Liver (tissue), 9 donors: ENCODE data around the gene GTPBP1. TPM values are rescaled to one million over a fixed set of nuclear protein-coding genes. Genes with fewer than 3 reads are reported as not detected.

ENCODE experiments used
- DNase-seq: peaks from one replicate; pipeline ENCODE4 v3.0.0-alpha.2; 2017; ENCODE audit warnings: low spot score
- H3K27ac ChIP-seq, 2 donors: one replicate each; pipeline ENCODE4 v1.7.0; 2013; ENCODE audit warnings: inconsistent platforms in 2 of 2, low read length in 2 of 2, control low read depth in 1 of 2, low read depth in 1 of 2, mild to moderate bottlenecking in 1 of 2
- H3K27me3 ChIP-seq, 4 donors: one replicate each; pipeline versions ENCODE4 v1.6.1 to v1.7.0; 2013; ENCODE audit warnings: low read length in 3 of 4, inconsistent platforms in 1 of 4, mild to moderate bottlenecking in 1 of 4, moderate library complexity in 1 of 4; ENCODE audit not compliant: control insufficient read depth in 4 of 4, insufficient read depth in 4 of 4
- H3K36me3 ChIP-seq, 4 donors: one replicate each; pipeline versions ENCODE4 v1.6.1 to v1.7.0; 2013; ENCODE audit warnings: low read length in 3 of 4, mild to moderate bottlenecking in 3 of 4, low read depth in 1 of 4, moderate library complexity in 1 of 4; ENCODE audit not compliant: control insufficient read depth in 4 of 4, insufficient read depth in 3 of 4
- H3K4me1 ChIP-seq, 4 donors: one replicate each; pipeline versions ENCODE4 v1.6.1 to v1.7.0; 2013; ENCODE audit warnings: low read length in 3 of 4, mild to moderate bottlenecking in 3 of 4, moderate library complexity in 1 of 4; ENCODE audit not compliant: control insufficient read depth in 4 of 4, insufficient read depth in 4 of 4
- H3K4me3 ChIP-seq, 3 donors: one replicate each; pipeline versions ENCODE4 v1.6.1 to v1.7.0; 2013; ENCODE audit warnings: low read length in 3 of 3, control low read depth in 1 of 3, low read depth in 1 of 3, mild to moderate bottlenecking in 1 of 3
- H3K9ac ChIP-seq, 2 donors: one replicate each; pipeline ENCODE4 v1.7.0; 2013; ENCODE audit warnings: low read length in 2 of 2, mild to moderate bottlenecking in 2 of 2, moderate library complexity in 2 of 2, control low read depth in 1 of 2, low read depth in 1 of 2
- H3K9me3 ChIP-seq, 4 donors: one replicate each; pipeline versions ENCODE4 v1.6.1 to v1.7.0; 2013; ENCODE audit warnings: low read length in 3 of 4; ENCODE audit not compliant: control insufficient read depth in 4 of 4
- ATF3 ChIP-seq: IDR thresholded peaks from 2 replicates; pipeline ENCODE4 v1.6.1; 2016; ENCODE audit warnings: antibody characterized with exemption
- CTCF ChIP-seq: fragments of 150-350 bp; IDR thresholded peaks from 2 replicates; pipeline ENCODE4 v1.5.1; 2017; ENCODE audit warnings: improper control_type of control experiment, low read depth, low read length; ENCODE audit not compliant: missing input control
- EGR1 ChIP-seq, 2 donors: IDR thresholded peaks; 2 replicates each; pipeline ENCODE4 v1.6.1; 2016 to 2018; ENCODE audit warnings: antibody characterized with exemption in 2 of 2, low read depth in 2 of 2
- FOXA1 ChIP-seq: IDR thresholded peaks from 2 replicates; pipeline ENCODE4 v1.6.1; 2016; ENCODE audit warnings: antibody characterized with exemption
- GABPA ChIP-seq, 2 donors: IDR thresholded peaks in 1 of 2; conservative IDR thresholded peaks in 1 of 2; 2 replicates each; pipeline ENCODE4 v1.6.1; 2016; ENCODE audit warnings: antibody characterized with exemption in 2 of 2, mild to moderate bottlenecking in 1 of 2, moderate library complexity in 1 of 2
- HNF4A ChIP-seq, 2 donors: conservative IDR thresholded peaks; 2 replicates each; pipeline ENCODE4 v1.6.1; 2016; ENCODE audit warnings: antibody characterized with exemption in 2 of 2, mild to moderate bottlenecking in 2 of 2
- HNF4G ChIP-seq: IDR thresholded peaks from 2 replicates; pipeline ENCODE4 v1.6.1; 2016; ENCODE audit warnings: antibody characterized with exemption
- JUND ChIP-seq, 2 donors: IDR thresholded peaks; 2 replicates each; pipeline ENCODE4 v1.6.1; 2016; ENCODE audit warnings: antibody characterized with exemption in 2 of 2
- MAX ChIP-seq: IDR thresholded peaks from 2 replicates; pipeline ENCODE4 v1.6.1; 2016; ENCODE audit warnings: antibody characterized with exemption
- RAD21 ChIP-seq, 2 donors: IDR thresholded peaks; 2 replicates each; pipeline ENCODE4 v1.6.1; 2016; ENCODE audit warnings: antibody characterized with exemption in 2 of 2, mild to moderate bottlenecking in 2 of 2
- REST ChIP-seq: IDR thresholded peaks from 2 replicates; pipeline ENCODE4 v1.6.1; 2016; ENCODE audit warnings: antibody characterized with exemption, mild to moderate bottlenecking
- RXRA ChIP-seq, 2 donors: IDR thresholded peaks; 2 replicates each; pipeline ENCODE4 v1.6.1; 2017 to 2018; ENCODE audit warnings: antibody characterized with exemption in 2 of 2, mild to moderate bottlenecking in 1 of 2
- SP1 ChIP-seq: IDR thresholded peaks from 2 replicates; pipeline ENCODE4 v1.6.1; 2018; ENCODE audit warnings: antibody characterized with exemption, mild to moderate bottlenecking
- TAF1 ChIP-seq: conservative IDR thresholded peaks from 2 replicates; pipeline ENCODE4 v1.6.1; 2016; ENCODE audit warnings: antibody characterized with exemption, mild to moderate bottlenecking
- YY1 ChIP-seq: IDR thresholded peaks from 2 replicates; pipeline ENCODE4 v1.6.1; 2016; ENCODE audit warnings: antibody characterized with exemption, mild to moderate bottlenecking
- ZBTB33 ChIP-seq: IDR thresholded peaks from 2 replicates; pipeline ENCODE4 v1.6.1; 2016; ENCODE audit warnings: antibody characterized with exemption
- WGBS: extraction: QIAGEN DNeasy Blood & Tissue Kit; methylation state at CpG from one replicate; pipeline ENCODE4 v1.1.7; 2013; 5-methylcytosine and 5-hydroxymethylcytosine counted together
- polyA plus RNA-seq, 2 donors: library from polyadenylated mRNA; stranded (reverse) in 1 of 2; unstranded in 1 of 2; fragments of 200-250 nt in 1 of 2; fragments of >200 nt in 1 of 2; fragmentation: Nextera tagmentation in 1 of 2; extraction: Ambion mirVana in 1 of 2; gene quantifications; one replicate each; pipeline versions ENCODE4 v1.2.1 to v1.2.3, GENCODE V29; 2013 to 2015
- total RNA-seq, 2 donors: library from RNA; depleted of rRNA; stranded (reverse); fragments of >200 nt; gene quantifications; one replicate each; pipeline ENCODE4 v1.2.3, GENCODE V29; 2014
- donor health status: healthy.
- donor health status: healthy.
- donor health status: healthy.
- donor health status: healthy.
- donor health status: healthy.

Gene GTPBP1
- total and polyA plus RNA-seq, 4 donors, result 5.3 to 56.3 (median 16.1) TPM

- 94% methylated on average over 7 of the region's 7 CpGs for WGBS
- Histone ChIP-seq H3K27ac (no peak overlapping the region), H3K4me1 (no peaks in the 10 kb centered on the region), H3K9ac (no peak overlapping the region), H3K9me3 (no peaks in the 10 kb centered on the region), H3K4me3 (no peak overlapping the region), H3K36me3 (peaks cover 10 to 70% (median 55%) of the 10 kb centered on the region in 4 donors), H3K27me3 (no peaks in the 10 kb centered on the region)
- no peak for TF ChIP-seq ZBTB33
- TF ChIP-seq GABPA (IDR thresholded peaks at IDR 0.05 in 1 of 2, conservative IDR thresholded peaks at IDR 0.05 in 1 of 2), result no peak
- TF ChIP-seq HNF4A (conservative IDR thresholded peaks at IDR 0.05), result no peak
- TF ChIP-seq JUND (IDR thresholded peaks at IDR 0.05), result no peak
- TF ChIP-seq HNF4G, result no peak
- no peak for TF ChIP-seq RAD21 (IDR thresholded peaks at IDR 0.05)
- no peak for TF ChIP-seq YY1
- TF ChIP-seq EGR1 (IDR thresholded peaks at IDR 0.05; ENCODE audit: low read depth in 2 of 2), result no peak
- no peak for TF ChIP-seq RXRA (IDR thresholded peaks at IDR 0.05)
- no peak for TF ChIP-seq FOXA1
- TF ChIP-seq REST, result no peak
- no peak for DNase-seq
Observed at GRCh38 chr22:38721551-38721950, 15.8 kb downstream of the GTPBP1 start.

GRCh38 chr22:38724176-38724575 is 18.4 kb downstream of the GTPBP1 start:
- Histone ChIP-seq H3K4me3 (no peak overlapping the region), H3K36me3 (peaks cover 26 to 78% (median 64%) of the 10 kb centered on the region in 4 donors), H3K9ac (no peak overlapping the region), H3K4me1 (no peaks in the 10 kb centered on the region), H3K27ac (no peak overlapping the region), H3K27me3 (no peaks in the 10 kb centered on the region), H3K9me3 (no peaks in the 10 kb centered on the region)
- no peak for DNase-seq
- WGBS, result 95% methylated on average over 7 of the region's 7 CpGs
- TF ChIP-seq MAX, result no peak
- TF ChIP-seq RXRA (IDR thresholded peaks at IDR 0.05), result no peak
- TF ChIP-seq HNF4G, result no peak
- no peak for TF ChIP-seq FOXA1
- no peak for TF ChIP-seq CTCF
- no peak for TF ChIP-seq TAF1
- no peak for TF ChIP-seq GABPA (IDR thresholded peaks at IDR 0.05 in 1 of 2, conservative IDR thresholded peaks at IDR 0.05 in 1 of 2)
- no peak for TF ChIP-seq ATF3
- TF ChIP-seq HNF4A (conservative IDR thresholded peaks at IDR 0.05), result no peak
- TF ChIP-seq SP1, result no peak
- TF ChIP-seq EGR1 (IDR thresholded peaks at IDR 0.05; ENCODE audit: low read depth in 2 of 2), result no peak
- TF ChIP-seq RAD21 (IDR thresholded peaks at IDR 0.05), result no peak
- TF ChIP-seq REST, result no peak
- TF ChIP-seq YY1, result no peak
- TF ChIP-seq ZBTB33, result no peak
- TF ChIP-seq JUND (IDR thresholded peaks at IDR 0.05), result no peak
